ENCODE data around the gene SLC1A5.
"Not testable (repeated sequence)": the region's sequence is repeated elsewhere in the genome, so short reads cannot be mapped to it uniquely, and the experiment has no call there.

The SLC1A5 gene

DNA sequence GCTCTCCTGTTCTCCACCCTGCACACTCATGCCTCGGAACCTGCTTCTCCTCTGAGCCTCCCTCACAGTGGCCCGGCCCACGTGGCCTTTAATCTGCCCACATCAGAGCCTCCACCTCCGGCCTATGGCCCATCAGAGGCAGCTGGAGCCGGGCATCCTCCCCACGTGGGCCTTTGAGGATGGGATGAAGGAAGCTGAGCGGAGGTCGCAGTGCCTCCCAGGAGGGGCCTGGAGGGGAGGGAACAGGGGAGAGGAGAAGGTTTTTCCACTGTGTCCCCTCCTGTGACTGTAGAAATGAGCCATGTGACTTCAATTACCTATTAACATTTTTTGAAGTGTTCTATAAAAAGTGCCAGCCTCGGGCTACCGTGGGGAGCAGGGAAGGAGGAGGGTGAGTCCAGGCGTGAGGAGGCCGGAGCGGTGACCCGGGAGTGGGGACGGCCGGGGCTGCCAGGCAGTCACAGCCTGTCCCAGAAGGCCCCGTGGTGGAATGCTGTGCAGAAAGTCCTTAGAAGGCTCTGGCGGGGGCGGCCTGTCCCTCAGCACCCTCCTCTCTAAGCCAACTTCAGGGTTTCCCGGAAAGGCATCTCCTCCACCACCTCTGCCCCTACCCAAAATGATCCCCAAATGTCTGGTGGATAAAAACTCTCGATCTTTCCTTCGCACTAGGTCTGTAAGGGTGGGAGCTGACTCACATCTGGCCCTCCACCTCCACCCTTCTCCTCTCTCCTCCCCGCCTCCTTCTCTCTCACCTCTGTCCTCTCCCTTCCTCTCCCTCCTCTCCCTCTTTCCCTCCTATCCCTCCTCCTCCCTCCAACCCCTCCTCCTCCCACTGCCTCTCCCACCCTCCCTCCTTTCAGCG lies 24.8 kb upstream of the SLC1A5 start:
- no peaks in the 10 kb centered on the region for H3K4me1 ChIP-seq
- TF ChIP-seq, protein P1, sequence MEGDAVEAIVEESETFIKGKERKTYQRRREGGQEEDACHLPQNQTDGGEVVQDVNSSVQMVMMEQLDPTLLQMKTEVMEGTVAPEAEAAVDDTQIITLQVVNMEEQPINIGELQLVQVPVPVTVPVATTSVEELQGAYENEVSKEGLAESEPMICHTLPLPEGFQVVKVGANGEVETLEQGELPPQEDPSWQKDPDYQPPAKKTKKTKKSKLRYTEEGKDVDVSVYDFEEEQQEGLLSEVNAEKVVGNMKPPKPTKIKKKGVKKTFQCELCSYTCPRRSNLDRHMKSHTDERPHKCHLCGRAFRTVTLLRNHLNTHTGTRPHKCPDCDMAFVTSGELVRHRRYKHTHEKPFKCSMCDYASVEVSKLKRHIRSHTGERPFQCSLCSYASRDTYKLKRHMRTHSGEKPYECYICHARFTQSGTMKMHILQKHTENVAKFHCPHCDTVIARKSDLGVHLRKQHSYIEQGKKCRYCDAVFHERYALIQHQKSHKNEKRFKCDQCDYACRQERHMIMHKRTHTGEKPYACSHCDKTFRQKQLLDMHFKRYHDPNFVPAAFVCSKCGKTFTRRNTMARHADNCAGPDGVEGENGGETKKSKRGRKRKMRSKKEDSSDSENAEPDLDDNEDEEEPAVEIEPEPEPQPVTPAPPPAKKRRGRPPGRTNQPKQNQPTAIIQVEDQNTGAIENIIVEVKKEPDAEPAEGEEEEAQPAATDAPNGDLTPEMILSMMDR (IDR thresholded peaks at IDR 0.05), result no peak
- H3K27ac ChIP-seq, result no peak overlapping the region
- H3K9ac ChIP-seq, result no peak overlapping the region
- no peak overlapping the region for H3K4me2 ChIP-seq (ENCODE audit: low read length)
- H3K36me3 ChIP-seq (ENCODE audit: control insufficient read depth, insufficient read depth, low read length), result no peaks in the 10 kb centered on the region
- no peak overlapping the region for H3K4me3 ChIP-seq (ENCODE audit: low read depth, low read length)
- H2AFZ ChIP-seq, result no peak overlapping the region
- H3K79me2 ChIP-seq, result no peaks in the 10 kb centered on the region
- no peaks in the 10 kb centered on the region for H3K27me3 ChIP-seq (ENCODE audit: control insufficient read depth, insufficient read depth, low read length)
- H3K9me3 ChIP-seq (ENCODE audit: control insufficient read depth, low read length), result no peaks in the 10 kb centered on the region

GRCh38 chr19:46809534-46810272 lies 21.3 kb upstream of the SLC1A5 start:
- Histone ChIP-seq H3K27me3 (ENCODE audit: control insufficient read depth, insufficient read depth, low read length) (no peaks in the 10 kb centered on the region), H3K9me3 (ENCODE audit: control insufficient read depth, low read length) (no peaks in the 10 kb centered on the region), H3K36me3 (ENCODE audit: control insufficient read depth, insufficient read depth, low read length) (no peaks in the 10 kb centered on the region), H3K27ac (no peak overlapping the region), H3K9ac (no peak overlapping the region), H3K4me3 (ENCODE audit: low read depth, low read length) (no peak overlapping the region), H3K79me2 (no peaks in the 10 kb centered on the region), H2AFZ (no peak overlapping the region), H3K4me1 (no peaks in the 10 kb centered on the region), H3K4me2 (ENCODE audit: low read length) (no peak overlapping the region)
- TF ChIP-seq, protein P1 (IDR thresholded peaks at IDR 0.05), result no peak

GRCh38 chr19:46806656-46807055 lies 18.3 kb upstream of the SLC1A5 start:
- H3K4me3 ChIP-seq (ENCODE audit: low read depth, low read length), result no peak overlapping the region
- H2AFZ ChIP-seq, result no peak overlapping the region
- no peaks in the 10 kb centered on the region for H3K79me2 ChIP-seq
- H3K9me3 ChIP-seq (ENCODE audit: control insufficient read depth, low read length), result no peaks in the 10 kb centered on the region
- H3K27me3 ChIP-seq (ENCODE audit: control insufficient read depth, insufficient read depth, low read length), result no peaks in the 10 kb centered on the region
- TF ChIP-seq, protein P1 (IDR thresholded peaks at IDR 0.05), result no peak
- no peak overlapping the region for H3K9ac ChIP-seq
- no peak overlapping the region for H3K4me2 ChIP-seq (ENCODE audit: low read length)
- H3K36me3 ChIP-seq (ENCODE audit: control insufficient read depth, insufficient read depth, low read length), result no peaks in the 10 kb centered on the region
- H3K4me1 ChIP-seq, result no peaks in the 10 kb centered on the region
- H3K27ac ChIP-seq, result no peak overlapping the region

DNA sequence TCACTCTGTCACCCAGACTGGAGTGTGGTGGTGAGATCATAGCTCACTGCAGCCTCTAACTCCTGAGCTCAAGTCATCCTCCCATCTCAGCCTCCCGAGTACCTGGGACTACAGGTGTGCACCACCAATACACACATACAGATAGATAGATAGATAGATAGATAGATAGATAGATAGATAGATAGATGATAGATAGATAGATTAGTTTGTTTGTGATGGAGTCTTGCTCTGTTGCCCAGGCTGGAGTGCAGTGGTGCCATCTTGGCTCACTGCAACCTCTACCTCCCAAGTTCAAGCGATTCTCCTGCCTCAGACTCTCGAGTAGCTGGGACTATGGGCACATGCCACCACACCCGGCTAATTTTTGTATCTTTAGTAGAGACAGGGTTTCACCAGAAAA lies 16.0 kb upstream of the SLC1A5 start:
- not testable (repeated sequence) for H3K79me2 ChIP-seq; H3K27ac ChIP-seq; H3K9me3 ChIP-seq (ENCODE audit: control insufficient read depth, low read length); H3K4me3 ChIP-seq (ENCODE audit: low read depth, low read length); H3K36me3 ChIP-seq (ENCODE audit: control insufficient read depth, insufficient read depth, low read length); H3K27me3 ChIP-seq (ENCODE audit: control insufficient read depth, insufficient read depth, low read length); H3K4me2 ChIP-seq (ENCODE audit: low read length); H3K9ac ChIP-seq; H3K4me1 ChIP-seq; H2AFZ ChIP-seq

- Histone ChIP-seq H2AFZ (no peak overlapping the region), H3K9me3 (ENCODE audit: control insufficient read depth, low read length) (no peaks in the 10 kb centered on the region), H3K4me2 (ENCODE audit: low read length) (no peak overlapping the region), H3K27ac (no peak overlapping the region), H3K4me3 (ENCODE audit: low read depth, low read length) (no peak overlapping the region), H3K36me3 (ENCODE audit: control insufficient read depth, insufficient read depth, low read length) (no peaks in the 10 kb centered on the region), H3K79me2 (no peaks in the 10 kb centered on the region), H3K9ac (no peak overlapping the region), H3K27me3 (ENCODE audit: control insufficient read depth, insufficient read depth, low read length) (no peaks in the 10 kb centered on the region), H3K4me1 (no peaks in the 10 kb centered on the region)
- TF ChIP-seq, protein P1 (IDR thresholded peaks at IDR 0.05), result no peak
These were observed 15.2 kb upstream of the SLC1A5 start for GRCh38 chr19:46803555-46803954.

Data from parathyroid adenoma (tissue), 2 donors.